Ovary (tissue), 9 donors: ENCODE results near the gene HOXC11. TPM values are rescaled to one million over a fixed set of nuclear protein-coding genes. Genes with fewer than 3 reads are reported as not detected.

Experiments used
- DNase-seq, 5 donors: peaks; one replicate each; pipeline ENCODE4 v3.0.0-alpha.2; 2019 to 2020
- H3K27ac ChIP-seq, 2 donors: fragments of 200-600 bp; one replicate each; pipeline versions ENCODE4 v1.5.1 to v1.8.0; 2019 to 2022
- H3K27me3 ChIP-seq: fragments of 200-600 bp; one replicate; pipeline ENCODE4 v1.8.0; 2022
- H3K36me3 ChIP-seq: fragments of 200-600 bp; sonication (generic); one replicate; pipeline ENCODE4 v1.5.1; 2019
- H3K4me1 ChIP-seq: one replicate; pipeline ENCODE4 v1.8.1; 2013; ENCODE audit warnings: mild to moderate bottlenecking, moderate library complexity; ENCODE audit not compliant: insufficient read depth
- H3K4me3 ChIP-seq: fragments of 200-600 bp; sonication (generic); one replicate; pipeline ENCODE4 v1.5.1; 2017
- H3K9me3 ChIP-seq, 2 donors: fragments of 200-600 bp in 1 of 2; sonication (generic) in 1 of 2; one replicate each; pipeline versions ENCODE4 v1.5.1 to v1.8.1; 2013 to 2019; ENCODE audit warnings: mild to moderate bottlenecking in 1 of 2, moderate library complexity in 1 of 2
- CTCF ChIP-seq, 3 donors: fragments of 450-650 bp in 2 of 3; fragments of 200-600 bp in 1 of 3; IDR thresholded peaks; one replicate each; pipeline versions ENCODE4 v1.5.1 to v1.8.0; 2016 to 2022; ENCODE audit warnings: antibody characterized with exemption in 3 of 3, mild to moderate bottlenecking in 1 of 3
- EP300 ChIP-seq: sonication (generic); formaldehyde crosslinking; IDR thresholded peaks from one replicate; pipeline ENCODE4 v1.6.1; 2017; ENCODE audit warnings: antibody characterized with exemption
- POLR2A ChIP-seq: fragments of 450-650 bp; IDR thresholded peaks from one replicate; pipeline ENCODE4 v1.6.1; 2017; ENCODE audit warnings: antibody characterized with exemption, mild to moderate bottlenecking, moderate library complexity
- WGBS, 3 donors: extraction: QIAGEN DNeasy Blood & Tissue Kit in 1 of 3; methylation state at CpG; one replicate each; pipeline versions ENCODE4 v1.1.5 to v1.1.7; 2013 to 2017; 5-methylcytosine and 5-hydroxymethylcytosine counted together
- intact Hi-C, 4 donors: fragments of 100-400 bp; cut with DNase I; formaldehyde crosslinking; loops; one replicate each; pipeline versions ENCODE4 v1.11.0 to v1.15.1; 2022 to 2023
- polyA plus RNA-seq, 2 donors: library from polyadenylated mRNA; stranded (reverse); fragments of 200-250 nt in 1 of 2; fragments of 350-450 nt in 1 of 2; fragmentation: Illumina TruSeq in 1 of 2; extraction: RNeasy Lipid Tissue Mini Kit (QIAGEN cat#74804) in 1 of 2; gene quantifications; one replicate each; pipeline ENCODE4 v1.2.3, GENCODE V29; 2013 to 2014
- total RNA-seq, 7 donors: library from RNA; depleted of rRNA in 2 of 7; stranded (reverse); fragments of >200 nt in 2 of 7; fragmentation: NEBNext Ultra II Directional in 3 of 7; extraction: Animal tissue kit (Norgen Biotek cat#: 25700) in 3 of 7; gene quantifications; one replicate each; pipeline versions ENCODE4 v1.1.0 to v1.2.4, GENCODE V29; 2016 to 2023
- donor health status: DM: no; HTN: no; CAD: no; lungs with moderate emphysema.
- donor health status: DM: no; HTN: no; CAD: no.
- donor health status: Bipolar disorder and iron deficiency.
- donor health status: DM: yes; HTN: yes; CAD: no.
- donor health status: DM: no; HTN: no; CAD: no.
- donor health status: DM: yes; HTN: yes; CAD: no.

Gene HOXC11
- total and polyA plus RNA-seq, 9 donors: 0.12 to 1.1 TPM; not detected in 7

DNA sequence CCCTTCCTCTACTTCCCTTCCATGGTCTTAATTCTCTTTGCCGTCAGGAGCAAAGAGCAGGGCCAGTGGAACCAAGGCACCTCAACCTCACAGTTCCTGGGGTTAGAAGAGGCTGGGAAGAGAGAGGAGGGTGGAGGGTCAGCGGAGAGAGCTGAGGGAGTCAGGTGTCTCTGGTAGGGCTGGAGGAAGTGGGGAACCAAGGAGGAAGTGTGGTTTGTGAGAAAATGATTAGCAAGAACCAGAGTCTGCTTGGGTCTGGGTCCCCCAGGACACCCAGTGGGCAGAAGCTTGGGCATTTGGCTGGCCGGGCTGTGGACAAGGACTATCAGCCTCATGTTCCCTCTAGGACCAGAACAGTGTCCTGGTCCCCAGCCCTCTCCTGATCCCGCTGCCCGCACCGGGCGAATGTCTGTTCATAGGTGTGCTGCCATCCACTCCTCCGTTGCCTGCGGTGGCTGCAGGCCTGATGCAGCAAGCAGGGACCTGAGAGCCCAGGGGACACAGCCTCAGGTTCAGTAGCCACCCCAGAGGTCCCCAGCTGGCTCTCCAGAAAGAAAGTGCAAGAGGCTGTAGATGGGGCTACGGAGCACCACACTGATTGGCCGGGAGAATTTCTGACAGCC lies 15.9 kb upstream of the HOXC11 start:
- Histone ChIP-seq H3K27ac (no peak overlapping the region), H3K36me3 (no peaks in the 10 kb centered on the region), H3K4me3 (no peak overlapping the region), H3K27me3 (peaks cover 11% of the 10 kb centered on the region), H3K4me1 (peaks cover 2% of the 10 kb centered on the region), H3K9me3 (no peaks in the 10 kb centered on the region)
- intact Hi-C loops: no loop called here
- WGBS, 3 donors: 14 to 27% (median 24%) methylated on average over 11 of the region's 11 CpGs
- TF ChIP-seq CTCF (IDR thresholded peaks at IDR 0.05) (no peak), POLR2A (no peak), EP300 (no peak)
- no peak for DNase-seq

- no peak overlapping the region for H3K4me3 ChIP-seq
- intact Hi-C loops: no loop called here
- no peak for DNase-seq
- WGBS, 3 donors: 26 to 56% (median 28%) methylated on average over 3 of the region's 3 CpGs
- H3K27ac ChIP-seq: no peak overlapping the region
- peaks cover 2% of the 10 kb centered on the region for H3K4me1 ChIP-seq
- H3K27me3 ChIP-seq: peaks cover 13% of the 10 kb centered on the region
- no peaks in the 10 kb centered on the region for H3K9me3 ChIP-seq
- no peak for TF ChIP-seq CTCF (IDR thresholded peaks at IDR 0.05)
- TF ChIP-seq EP300: no peak
- no peak for TF ChIP-seq POLR2A
- H3K36me3 ChIP-seq: no peaks in the 10 kb centered on the region
Observed at GRCh38 chr12:53958128-53958527, 14.8 kb upstream of the HOXC11 start.

GRCh38 chr12:53959314-53959713 lies 13.6 kb upstream of the HOXC11 start:
- H3K4me3 ChIP-seq: no peak overlapping the region
- H3K27ac ChIP-seq: no peak overlapping the region
- no peaks in the 10 kb centered on the region for H3K9me3 ChIP-seq
- no peak for TF ChIP-seq POLR2A
- no peak for TF ChIP-seq CTCF (IDR thresholded peaks at IDR 0.05)
- no peak for TF ChIP-seq EP300
- peaks cover 2% of the 10 kb centered on the region for H3K4me1 ChIP-seq
- DNase-seq: no peak
- intact Hi-C loops: no loop called here
- 18 to 21% (median 21%) methylated on average over 4 of the region's 4 CpGs for WGBS, 3 donors
- H3K36me3 ChIP-seq: no peaks in the 10 kb centered on the region
- peaks cover 12% of the 10 kb centered on the region for H3K27me3 ChIP-seq

DNA sequence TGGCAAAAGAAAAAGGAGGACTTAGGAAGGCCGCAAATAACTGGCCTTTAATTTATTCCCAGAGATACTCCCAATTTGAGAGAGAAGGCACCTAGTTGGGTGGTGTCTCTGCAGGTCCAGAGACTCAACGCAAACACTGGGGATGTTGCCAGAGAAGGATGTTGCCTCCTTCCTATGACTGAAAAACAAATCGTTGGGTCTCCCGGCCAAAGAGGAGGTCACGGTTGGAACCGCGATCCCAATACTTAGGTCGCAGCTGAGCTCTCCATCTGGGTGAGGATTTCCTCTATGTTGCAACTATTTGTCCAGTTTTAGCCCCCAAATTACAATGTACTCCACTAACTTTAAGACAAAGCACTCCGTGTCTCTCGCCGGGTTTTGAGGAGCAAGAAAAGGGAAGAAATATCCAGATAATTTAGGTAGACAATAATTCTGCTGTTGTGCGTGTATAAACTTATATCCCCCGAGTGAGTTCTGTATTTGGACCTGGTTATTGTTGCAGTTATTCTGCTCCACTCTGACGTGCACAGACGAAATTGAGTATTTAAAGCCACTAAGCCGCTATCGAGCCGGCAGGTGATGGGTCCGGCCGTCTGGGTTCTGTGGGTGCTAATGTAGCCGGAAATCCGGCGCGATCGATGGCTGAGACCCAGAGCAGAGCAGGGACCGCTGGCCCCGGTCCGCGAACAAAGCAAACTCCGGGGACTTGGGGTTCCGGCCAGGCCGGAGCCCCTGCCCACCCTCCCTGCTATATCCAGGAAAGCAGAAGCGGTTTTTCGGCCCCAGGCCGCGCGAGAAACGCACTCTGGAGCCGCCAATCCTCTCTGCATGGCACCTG lies 12.5 kb upstream of the HOXC11 start:
- no peak overlapping the region for H3K4me3 ChIP-seq
- H3K36me3 ChIP-seq: no peaks in the 10 kb centered on the region
- intact Hi-C loops: no loop called here
- H3K4me1 ChIP-seq: peaks cover 2% of the 10 kb centered on the region
- TF ChIP-seq CTCF (IDR thresholded peaks at IDR 0.05) (no peak), POLR2A (no peak), EP300 (no peak)
- no peak for DNase-seq
- no peak overlapping the region for H3K27ac ChIP-seq
- WGBS, 3 donors: 11 to 20% (median 12%) methylated on average over 39 of the region's 39 CpGs
- no peaks in the 10 kb centered on the region for H3K9me3 ChIP-seq
- peaks cover 13% of the 10 kb centered on the region for H3K27me3 ChIP-seq
